ENCODE data around the gene ENTPD2.

GRCh38 chr9:137064880-137065164, 11.0 kb upstream of the ENTPD2 start:
- TF ChIP-seq POLR2A (IDR thresholded peaks at IDR 0.05), result no peak
- TF ChIP-seq, protein P1, sequence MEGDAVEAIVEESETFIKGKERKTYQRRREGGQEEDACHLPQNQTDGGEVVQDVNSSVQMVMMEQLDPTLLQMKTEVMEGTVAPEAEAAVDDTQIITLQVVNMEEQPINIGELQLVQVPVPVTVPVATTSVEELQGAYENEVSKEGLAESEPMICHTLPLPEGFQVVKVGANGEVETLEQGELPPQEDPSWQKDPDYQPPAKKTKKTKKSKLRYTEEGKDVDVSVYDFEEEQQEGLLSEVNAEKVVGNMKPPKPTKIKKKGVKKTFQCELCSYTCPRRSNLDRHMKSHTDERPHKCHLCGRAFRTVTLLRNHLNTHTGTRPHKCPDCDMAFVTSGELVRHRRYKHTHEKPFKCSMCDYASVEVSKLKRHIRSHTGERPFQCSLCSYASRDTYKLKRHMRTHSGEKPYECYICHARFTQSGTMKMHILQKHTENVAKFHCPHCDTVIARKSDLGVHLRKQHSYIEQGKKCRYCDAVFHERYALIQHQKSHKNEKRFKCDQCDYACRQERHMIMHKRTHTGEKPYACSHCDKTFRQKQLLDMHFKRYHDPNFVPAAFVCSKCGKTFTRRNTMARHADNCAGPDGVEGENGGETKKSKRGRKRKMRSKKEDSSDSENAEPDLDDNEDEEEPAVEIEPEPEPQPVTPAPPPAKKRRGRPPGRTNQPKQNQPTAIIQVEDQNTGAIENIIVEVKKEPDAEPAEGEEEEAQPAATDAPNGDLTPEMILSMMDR (IDR thresholded peaks at IDR 0.05), result no peak
